ENCODE data around the gene POLR2E. TPM values are rescaled to one million over a fixed set of nuclear protein-coding genes. Genes with fewer than 3 reads are reported as not detected.

Gene POLR2E
- total and polyA plus RNA-seq, 9 of the 15 experiments (the other 6 are each of a cell fraction or from before 2014, with no cell fraction given), result 3.4 to 413 (median 244) TPM

GRCh38 chr19:1103132-1103707 lies 8.0 kb upstream of the POLR2E start:
- BruUV-seq (replicated peaks), result TSS peak; percentile 85
- H3K36me3 ChIP-seq (ENCODE audit: control insufficient read depth, insufficient read depth, low read length), result peaks cover 31% of the 10 kb centered on the region; the same call in 2 of the 3 replicates
- ChIA-PET CTCF (ENCODE audit: low intra/inter-chr PET ratio) (no interaction called here), POLR2A (interaction anchor here (0.6 to 1.6 kb wide), 7 partner anchors 9 to 111 kb away, joined by 3 to 14 read pairs (median 6); no protein-coding TSS in a partner anchor)
- no peaks in the 10 kb centered on the region; the same call in 1 of the 2 replicates for H4K20me1 ChIP-seq (replicated peaks; ENCODE audit: control insufficient read depth, insufficient read depth, low read length)
- peaks cover 7% of the 10 kb centered on the region for H3K9me3 ChIP-seq (replicated peaks; ENCODE audit: control insufficient read depth, insufficient read depth, low read depth, low read length)
- no peak for FAIRE-seq
- peak overlapping the region; percentile 24; the same call in 1 of the 2 replicates for H3K4me3 ChIP-seq
- intact Hi-C loops (cut with micrococcal nuclease), result loop anchor here (2.0 to 5.0 kb wide), 2 partner anchors 61 to 82 kb away; partner anchors contain the start of genes ABCA7, RNU6-2 and TMEM259
- peaks cover 25% of the 10 kb centered on the region for H3K79me2 ChIP-seq (ENCODE audit: control insufficient read depth, insufficient read depth, low read length)
- peak overlapping the region; percentile 74 for H2AFZ ChIP-seq (ENCODE audit: low read depth, low read length)
- H3K9me1 ChIP-seq (ENCODE audit: control insufficient read depth, insufficient read depth, low read length), result no peaks in the 10 kb centered on the region
- DNase-seq (ENCODE audit: extremely low read depth in 1 of 4, low spot score in 3 of 4), result no peak
- peak overlapping the region; percentile 82 for H3K4me2 ChIP-seq (ENCODE audit: insufficient read depth, low read length)
- in situ Hi-C loops (cut with MboI), result no loop called here
- H3K4me1 ChIP-seq (replicated peaks in 1 of 2; ENCODE audit: control insufficient read depth in 2 of 2, insufficient read depth in 2 of 2, low read length in 2 of 2), result peaks cover 33 to 72% of the 10 kb centered on the region in 2 experiments
- peak overlapping the region; percentile 44 to 57; a peak in 3 of 4 replicates for H3K9ac ChIP-seq (ENCODE audit: insufficient read depth in 1 of 2, low read depth in 2 of 2, low read length in 2 of 2)
- no peaks in the 10 kb centered on the region for H3K27me3 ChIP-seq (ENCODE audit: control insufficient read depth in 2 of 2, insufficient read depth in 2 of 2, low read length in 2 of 2)
- WGBS (ENCODE audit: insufficient coverage, low coverage, missing lambda C conversion rate), result 21% methylated on average over 13 of the region's 20 CpGs
- H3K27ac ChIP-seq (ENCODE audit: extremely low read depth, low read depth, low read length), result peak overlapping the region; percentile 71
- no peak for ATAC-seq
- no peak for TF ChIP-seq NCOA2 (IDR thresholded peaks at IDR 0.05; ENCODE audit: partially characterized antibody in 2 of 2)
- no peak for TF ChIP-seq GTF2F1 (IDR thresholded peaks at IDR 0.05; ENCODE audit: low read depth, low read length)
- peak; percentile 94 for TF ChIP-seq BCOR (IDR thresholded peaks at IDR 0.05)
- TF ChIP-seq, protein P1, sequence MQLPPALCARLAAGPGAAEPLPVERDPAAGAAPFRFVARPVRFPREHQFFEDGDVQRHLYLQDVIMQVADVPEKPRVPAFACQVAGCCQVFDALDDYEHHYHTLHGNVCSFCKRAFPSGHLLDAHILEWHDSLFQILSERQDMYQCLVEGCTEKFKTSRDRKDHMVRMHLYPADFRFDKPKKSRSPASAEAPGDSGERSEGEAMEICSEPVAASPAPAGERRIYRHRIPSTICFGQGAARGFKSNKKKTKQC (CRISPR knock-in tag; IDR thresholded peaks at IDR 0.05), result 0 out of 2 replicates have a peak, but pooled peaks have one; percentile 48
- no peak for TF ChIP-seq ZNF133 (CRISPR knock-in tag; IDR thresholded peaks at IDR 0.05)
- no peak for TF ChIP-seq FIP1L1 (IDR thresholded peaks at IDR 0.05; ENCODE audit: low read depth, low read length, poor library complexity, severe bottlenecking)
- peak; percentile 69; the same call in 1 of the 2 replicates for TF ChIP-seq DMBX1 (CRISPR knock-in tag; IDR thresholded peaks at IDR 0.05; ENCODE audit: borderline replicate concordance)
- 0 out of 2 replicates have a peak, but pooled peaks have one; percentile 27 for TF ChIP-seq ZBTB2 (IDR thresholded peaks at IDR 0.05)
- TF ChIP-seq, protein P2, sequence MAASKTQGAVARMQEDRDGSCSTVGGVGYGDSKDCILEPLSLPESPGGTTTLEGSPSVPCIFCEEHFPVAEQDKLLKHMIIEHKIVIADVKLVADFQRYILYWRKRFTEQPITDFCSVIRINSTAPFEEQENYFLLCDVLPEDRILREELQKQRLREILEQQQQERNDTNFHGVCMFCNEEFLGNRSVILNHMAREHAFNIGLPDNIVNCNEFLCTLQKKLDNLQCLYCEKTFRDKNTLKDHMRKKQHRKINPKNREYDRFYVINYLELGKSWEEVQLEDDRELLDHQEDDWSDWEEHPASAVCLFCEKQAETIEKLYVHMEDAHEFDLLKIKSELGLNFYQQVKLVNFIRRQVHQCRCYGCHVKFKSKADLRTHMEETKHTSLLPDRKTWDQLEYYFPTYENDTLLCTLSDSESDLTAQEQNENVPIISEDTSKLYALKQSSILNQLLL (CRISPR knock-in tag; IDR thresholded peaks at IDR 0.05; ENCODE audit: borderline replicate concordance), result no peak

Data from K562 (cell line).